Heart left ventricle (tissue), 16 donors: ENCODE measurements around the gene PKIB. TPM values are rescaled to one million over a fixed set of nuclear protein-coding genes. Genes with fewer than 3 reads are reported as not detected.

ENCODE experiments used
- ATAC-seq, 4 donors: fragments of 200-7000 bp; cut with Tn5 transposase; one replicate each; pipeline ENCODE4 v1.9.1; 2020 to 2022; ENCODE audit warnings: moderate library complexity in 4 of 4, mild to moderate bottlenecking in 3 of 4, moderate number of reproducible peaks in 1 of 4
- DNase-seq, 5 donors: peaks; one replicate each; pipeline ENCODE4 v3.0.0-alpha.2; 2020
- H3K27ac ChIP-seq, 12 donors: fragments of 200-600 bp; sonication (generic) in 4 of 12; one replicate each; pipeline versions ENCODE4 v1.5.0 to v1.8.0; 2016 to 2022; ENCODE audit warnings: mild to moderate bottlenecking in 2 of 12
- H3K27me3 ChIP-seq, 9 donors: fragments of 200-600 bp; sonication (generic) in 2 of 9; one replicate each; pipeline versions ENCODE4 v1.5.1 to v1.8.0; 2016 to 2022; ENCODE audit warnings: mild to moderate bottlenecking in 3 of 9
- H3K36me3 ChIP-seq, 9 donors: fragments of 200-600 bp; sonication (generic) in 2 of 9; one replicate each; pipeline versions ENCODE4 v1.5.0 to v1.8.0; 2018 to 2022; ENCODE audit warnings: mild to moderate bottlenecking in 2 of 9
- H3K4me1 ChIP-seq, 12 donors: fragments of 200-600 bp; sonication (generic) in 4 of 12; one replicate each; pipeline versions ENCODE4 v1.5.0 to v1.8.0; 2016 to 2022; ENCODE audit warnings: mild to moderate bottlenecking in 3 of 12
- H3K4me3 ChIP-seq, 12 donors: fragments of 200-600 bp; sonication (generic) in 4 of 12; one replicate each; pipeline versions ENCODE4 v1.5.0 to v1.8.0; 2017 to 2022; ENCODE audit warnings: mild to moderate bottlenecking in 9 of 12, moderate library complexity in 4 of 12
- H3K9me3 ChIP-seq, 12 donors: fragments of 200-600 bp; sonication (generic) in 4 of 12; one replicate each; pipeline versions ENCODE4 v1.5.0 to v1.8.0; 2016 to 2022; ENCODE audit warnings: mild to moderate bottlenecking in 1 of 12
- CTCF ChIP-seq, 12 donors: fragments of 200-600 bp; sonication (generic) in 4 of 12; IDR thresholded peaks; one replicate each; pipeline versions ENCODE4 v1.5.0 to v1.8.0; 2018 to 2022; ENCODE audit warnings: antibody characterized with exemption in 12 of 12, mild to moderate bottlenecking in 5 of 12
- POLR2A ChIP-seq, 2 donors: fragments of 450-650 bp; IDR thresholded peaks; one replicate each; pipeline ENCODE4 v1.6.1; 2017; ENCODE audit warnings: antibody characterized with exemption in 2 of 2, mild to moderate bottlenecking in 2 of 2, moderate library complexity in 2 of 2
- WGBS, 4 donors: extraction: QIAGEN DNeasy Blood & Tissue Kit in 2 of 4; methylation state at CpG; one replicate each; pipeline versions ENCODE4 v1.1.5 to v1.1.7; 2013 to 2018; 5-methylcytosine and 5-hydroxymethylcytosine counted together
- intact Hi-C, 10 donors: fragments of 100-400 bp; cut with DNase I; formaldehyde crosslinking; loops; one replicate each; pipeline versions ENCODE4 v1.11.1 to v1.14.2; 2022
- polyA plus RNA-seq, 2 donors: library from polyadenylated mRNA; stranded (reverse); fragments of 200-250 nt; gene quantifications; one replicate each; pipeline ENCODE4 v1.2.3, GENCODE V29; 2013
- total RNA-seq, 9 donors: library from RNA; depleted of rRNA in 2 of 9; stranded (reverse); fragments of >200 nt in 2 of 9; fragmentation: NEBNext Ultra II Directional in 3 of 9; extraction: Animal tissue kit (Norgen Biotek cat#: 25700) in 3 of 9; gene quantifications; one replicate each; pipeline versions ENCODE4 v1.1.0 to v1.2.4, GENCODE V29; 2016 to 2023
- donor health status: ischemic (EF 13 %, LVEDD 7.1; RV severe dilation, severe dysfunction).
- donor health status: healthy with polysubstance abuse.
- donor health status: DM: no; HTN: yes; CAD: no.
- donor health status: DM: no; HTN: no; CAD: no.
- donor health status: ischemic (EF 25% LVEDD 6.9; RV normal size, moderate dysfunction).
- donor health status: ischemic (EF 25% LVEDD 5.7; RV mildly dilated, moderate dysfunction).
- donor health status: healthy.
- donor health status: DM: yes; HTN: yes; CAD: no.
- donor health status: ischemic (EF 35%, LVEDD 5.7; RV mildly dilated, moderate dysfunction).
- donor health status: nonischemic (EF 11% LVEDD 7.7; RV severe dilation, severe dysfunction).
- donor health status: DM: yes; HTN: yes; CAD: no.
- donor health status: PGD.
- donor health status: ischemic (EF 29% LVEDD 5.4; RV normal size, mild dysfunction).
- donor health status: nonischemic (EF 23%, LVEDD 6.1; RV moderate dilation, normal function).

PKIB gene
- total and polyA plus RNA-seq, 11 donors, result 0.27 to 0.96 (median 0.50) TPM; not detected in 4

GRCh38 chr6:122722746-122723145 is 112.5 kb downstream of the PKIB start:
- no peaks in the 10 kb centered on the region for H3K36me3 ChIP-seq
- no peak for DNase-seq
- peaks cover 0 to 13% (median 0%) of the 10 kb centered on the region in 9 donors for H3K27me3 ChIP-seq
- no peak overlapping the region for H3K4me3 ChIP-seq
- no peaks in the 10 kb centered on the region for H3K9me3 ChIP-seq
- intact Hi-C loops, result loop anchor here in 2 of 10 donors (10.0 kb wide), 1 partner anchor 592 kb away; no protein-coding TSS in a partner anchor
- ATAC-seq, result no peak
- 30 to 42% (median 36%) methylated on average over 4 of the region's 4 CpGs for WGBS, 4 donors
- H3K27ac ChIP-seq, result no peak overlapping the region
- TF ChIP-seq CTCF (IDR thresholded peaks at IDR 0.05) (no peak), POLR2A (IDR thresholded peaks at IDR 0.05) (no peak)
- H3K4me1 ChIP-seq, result no peaks in the 10 kb centered on the region

- ATAC-seq (no peak), DNase-seq (no peak)
- H3K27ac ChIP-seq, result no peak overlapping the region
- peak in 7 of 12 donors; percentile 5 to 36 (median 26) for TF ChIP-seq CTCF (IDR thresholded peaks at IDR 0.05)
- no peak for TF ChIP-seq POLR2A (IDR thresholded peaks at IDR 0.05)
- no peaks in the 10 kb centered on the region for H3K9me3 ChIP-seq
- WGBS, 4 donors, result 21 to 25% (median 23%) methylated on average over 2 of the region's 2 CpGs
- H3K27me3 ChIP-seq, result peaks cover 0 to 26% (median 0%) of the 10 kb centered on the region in 9 donors
- intact Hi-C loops, result loop anchor here in 2 of 10 donors (10.0 kb wide), 1 partner anchor 588 kb away; no protein-coding TSS in a partner anchor
- no peaks in the 10 kb centered on the region for H3K36me3 ChIP-seq
- no peak overlapping the region for H3K4me3 ChIP-seq
- no peaks in the 10 kb centered on the region for H3K4me1 ChIP-seq
These were observed 116.4 kb downstream of the PKIB start for GRCh38 chr6:122726649-122727048.

GRCh38 chr6:122727244-122727643 is 117.0 kb downstream of the PKIB start:
- peaks cover 0 to 26% (median 0%) of the 10 kb centered on the region in 9 donors for H3K27me3 ChIP-seq
- DNase-seq (no peak), ATAC-seq (no peak)
- H3K27ac ChIP-seq, result no peak overlapping the region
- no peak overlapping the region for H3K4me3 ChIP-seq
- TF ChIP-seq CTCF (IDR thresholded peaks at IDR 0.05), result no peak
- no peaks in the 10 kb centered on the region for H3K9me3 ChIP-seq
- H3K4me1 ChIP-seq, result no peaks in the 10 kb centered on the region
- 75 to 91% (median 82%) methylated on average over 1 of the region's 1 CpG for WGBS, 4 donors
- intact Hi-C loops, result loop anchor here in 2 of 10 donors (10.0 kb wide), 1 partner anchor 588 kb away; no protein-coding TSS in a partner anchor
- no peaks in the 10 kb centered on the region for H3K36me3 ChIP-seq

- intact Hi-C loops, result loop anchor here (1.0 to 10.0 kb wide), 5 partner anchors 107 to 587 kb away; no protein-coding TSS in a partner anchor
- Histone ChIP-seq H3K4me1 (no peaks in the 10 kb centered on the region), H3K9me3 (no peaks in the 10 kb centered on the region), H3K36me3 (no peaks in the 10 kb centered on the region), H3K4me3 (no peak overlapping the region), H3K27ac (no peak overlapping the region), H3K27me3 (peaks cover 0 to 18% (median 0%) of the 10 kb centered on the region in 9 donors)
- no peak for TF ChIP-seq POLR2A (IDR thresholded peaks at IDR 0.05)
- TF ChIP-seq CTCF (IDR thresholded peaks at IDR 0.05), result no peak
- ATAC-seq, result no peak
- DNase-seq, result no peak
- WGBS, 4 donors, result 81 to 91% (median 83%) methylated on average over 3 of the region's 3 CpGs
These were observed 120.1 kb downstream of the PKIB start for GRCh38 chr6:122730334-122730733.
